Neural progenitor cell (in vitro differentiated cells): ENCODE data around the gene KDM7A. TPM values are rescaled to one million over a fixed set of nuclear protein-coding genes. Genes with fewer than 3 reads are reported as not detected.
A peak's percentile ranks its signal among the peaks of the same experiment; 100 is the strongest.

Experiments used
- DNase-seq: peaks from one replicate; pipeline ENCODE4 v3.0.0-alpha.2; 2016; ENCODE audit warnings: low spot score
- H2AFZ ChIP-seq: fragments of 200-600 bp; sonication (generic); replicated peaks from 2 replicates; pipeline ENCODE4 v1.6.1; 2016; ENCODE audit warnings: antibody characterized with exemption
- H3F3A ChIP-seq: fragments of 200-600 bp; sonication (generic); 2 replicates; pipeline ENCODE4 v1.6.1; 2016; ENCODE audit warnings: antibody characterized with exemption, low read depth
- H3K27ac ChIP-seq: fragments of 200-600 bp; sonication (generic); 2 replicates; pipeline ENCODE4 v1.5.1; 2016; ENCODE audit warnings: mild to moderate bottlenecking
- H3K27me3 ChIP-seq: fragments of 200-600 bp; sonication (generic); 2 replicates; pipeline ENCODE4 v1.6.1; 2016; ENCODE audit warnings: mild to moderate bottlenecking, moderate library complexity
- H3K36me3 ChIP-seq: fragments of 200-600 bp; sonication (generic); 2 replicates; pipeline ENCODE4 v1.5.1; 2016
- H3K4me1 ChIP-seq: fragments of 200-600 bp; sonication (generic); 2 replicates; pipeline ENCODE4 v1.6.1; 2016; ENCODE audit warnings: mixed run types
- H3K4me2 ChIP-seq: fragments of 200-600 bp; sonication (generic); 2 replicates; pipeline ENCODE4 v1.6.1; 2016
- H3K4me3 ChIP-seq: fragments of 200-600 bp; sonication (generic); 2 replicates; pipeline ENCODE4 v1.5.1; 2016
- H3K79me2 ChIP-seq: fragments of 200-600 bp; sonication (generic); 2 replicates; pipeline ENCODE4 v1.6.1; 2016; ENCODE audit warnings: low read depth
- H3K9ac ChIP-seq: fragments of 200-600 bp; sonication (generic); 2 replicates; pipeline ENCODE4 v1.6.1; 2016
- H3K9me3 ChIP-seq: fragments of 200-600 bp; sonication (generic); 2 replicates; pipeline ENCODE4 v1.5.1; 2016; ENCODE audit warnings: low read depth
- H4K20me1 ChIP-seq: fragments of 200-600 bp; sonication (generic); 2 replicates; pipeline ENCODE4 v1.6.1; 2016; ENCODE audit warnings: low read depth
- H3K27ac Mint-ChIP-seq: 3 replicates; pipeline ENCODE4 v1.8.0; 2021; ENCODE audit warnings: mixed read lengths
- H3K27me3 Mint-ChIP-seq: 2 replicates; pipeline ENCODE4 v1.8.0; 2022; ENCODE audit warnings: low read depth, mild to moderate bottlenecking, inconsistent platforms, moderate library complexity, mixed read lengths; ENCODE audit not compliant: insufficient read depth
- H3K36me3 Mint-ChIP-seq: 3 replicates; pipeline ENCODE4 v1.8.0; 2021; ENCODE audit warnings: mixed read lengths
- H3K4me1 Mint-ChIP-seq: 3 replicates; pipeline ENCODE4 v1.8.0; 2021; ENCODE audit warnings: mixed read lengths
- H3K4me3 Mint-ChIP-seq: 3 replicates; pipeline ENCODE4 v1.8.0; 2021; ENCODE audit warnings: mild to moderate bottlenecking, moderate library complexity, mixed read lengths
- H3K9me3 Mint-ChIP-seq: 3 replicates; pipeline ENCODE4 v1.8.0; 2020; ENCODE audit warnings: mixed read lengths
- EZH2 ChIP-seq: fragments of 200-600 bp; sonication (generic); IDR thresholded peaks from 2 replicates; pipeline ENCODE4 v1.6.1; 2017; ENCODE audit warnings: antibody characterized with exemption, mild to moderate bottlenecking, moderate library complexity
- EZH2phosphoT487 ChIP-seq: fragments of 200-600 bp; sonication (generic); IDR thresholded peaks from 2 replicates; pipeline ENCODE4 v1.6.1; 2017; ENCODE audit warnings: antibody characterized with exemption
- total RNA-seq: library from RNA; depleted of rRNA; stranded (reverse); fragments of >200 nt; gene quantifications from 2 replicates; pipeline ENCODE4 v1.2.3, GENCODE V29; 2015; ENCODE audit warnings: low replicate concordance
- TF ChIP-seq, protein P1 (sequence below): fragments of 200-600 bp; sonication (generic); IDR thresholded peaks from 2 replicates; pipeline ENCODE4 v1.5.1; 2017; ENCODE audit warnings: antibody characterized with exemption, mild to moderate bottlenecking

KDM7A gene
- total RNA-seq, 1 donor from 2014 or later: 13.6 TPM

DNA sequence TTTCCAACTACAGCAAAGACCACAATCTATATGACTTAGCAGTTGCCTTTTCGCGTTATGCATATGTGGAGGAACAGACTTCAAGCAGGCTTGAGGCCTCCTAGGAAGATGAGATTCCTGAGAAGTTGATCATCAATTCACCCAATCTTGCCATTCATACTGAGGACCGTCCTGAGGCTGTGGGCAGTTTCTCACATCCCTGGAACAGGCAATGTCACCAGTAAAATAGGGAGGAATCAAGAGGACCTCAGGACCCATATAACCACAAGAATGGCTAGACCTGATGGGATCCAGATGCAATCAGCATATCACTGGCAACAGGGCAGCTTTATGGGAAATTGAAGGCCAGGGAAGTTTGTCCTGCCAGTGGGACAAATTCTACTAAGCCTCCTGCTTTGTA is 17.3 kb downstream of the KDM7A start:
- Mint-ChIP-seq H3K27ac (no peak overlapping the region), H3K4me3 (no peak overlapping the region), H3K4me1 (peaks cover 9% of the 10 kb centered on the region), H3K36me3 (peaks cover 2% of the 10 kb centered on the region), H3K27me3 (no peaks in the 10 kb centered on the region), H3K9me3 (peaks cover 3% of the 10 kb centered on the region)
- Histone ChIP-seq H4K20me1 (peaks cover 21% of the 10 kb centered on the region), H3K9ac (no peak overlapping the region), H3K79me2 (peaks cover 11% of the 10 kb centered on the region), H3K4me2 (peak overlapping the region; percentile 75), H3K27ac (no peak overlapping the region), H3K4me3 (no peak overlapping the region), H3F3A (peaks cover 7% of the 10 kb centered on the region), H3K9me3 (no peaks in the 10 kb centered on the region), H3K36me3 (no peaks in the 10 kb centered on the region), H3K4me1 (peaks cover 34% of the 10 kb centered on the region), H3K27me3 (no peaks in the 10 kb centered on the region), H2AFZ (no peak overlapping the region)
- TF ChIP-seq EZH2 (no peak), EZH2phosphoT487 (no peak)
- TF ChIP-seq, protein P1, sequence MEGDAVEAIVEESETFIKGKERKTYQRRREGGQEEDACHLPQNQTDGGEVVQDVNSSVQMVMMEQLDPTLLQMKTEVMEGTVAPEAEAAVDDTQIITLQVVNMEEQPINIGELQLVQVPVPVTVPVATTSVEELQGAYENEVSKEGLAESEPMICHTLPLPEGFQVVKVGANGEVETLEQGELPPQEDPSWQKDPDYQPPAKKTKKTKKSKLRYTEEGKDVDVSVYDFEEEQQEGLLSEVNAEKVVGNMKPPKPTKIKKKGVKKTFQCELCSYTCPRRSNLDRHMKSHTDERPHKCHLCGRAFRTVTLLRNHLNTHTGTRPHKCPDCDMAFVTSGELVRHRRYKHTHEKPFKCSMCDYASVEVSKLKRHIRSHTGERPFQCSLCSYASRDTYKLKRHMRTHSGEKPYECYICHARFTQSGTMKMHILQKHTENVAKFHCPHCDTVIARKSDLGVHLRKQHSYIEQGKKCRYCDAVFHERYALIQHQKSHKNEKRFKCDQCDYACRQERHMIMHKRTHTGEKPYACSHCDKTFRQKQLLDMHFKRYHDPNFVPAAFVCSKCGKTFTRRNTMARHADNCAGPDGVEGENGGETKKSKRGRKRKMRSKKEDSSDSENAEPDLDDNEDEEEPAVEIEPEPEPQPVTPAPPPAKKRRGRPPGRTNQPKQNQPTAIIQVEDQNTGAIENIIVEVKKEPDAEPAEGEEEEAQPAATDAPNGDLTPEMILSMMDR: no peak
- DNase-seq: no peak

DNA sequence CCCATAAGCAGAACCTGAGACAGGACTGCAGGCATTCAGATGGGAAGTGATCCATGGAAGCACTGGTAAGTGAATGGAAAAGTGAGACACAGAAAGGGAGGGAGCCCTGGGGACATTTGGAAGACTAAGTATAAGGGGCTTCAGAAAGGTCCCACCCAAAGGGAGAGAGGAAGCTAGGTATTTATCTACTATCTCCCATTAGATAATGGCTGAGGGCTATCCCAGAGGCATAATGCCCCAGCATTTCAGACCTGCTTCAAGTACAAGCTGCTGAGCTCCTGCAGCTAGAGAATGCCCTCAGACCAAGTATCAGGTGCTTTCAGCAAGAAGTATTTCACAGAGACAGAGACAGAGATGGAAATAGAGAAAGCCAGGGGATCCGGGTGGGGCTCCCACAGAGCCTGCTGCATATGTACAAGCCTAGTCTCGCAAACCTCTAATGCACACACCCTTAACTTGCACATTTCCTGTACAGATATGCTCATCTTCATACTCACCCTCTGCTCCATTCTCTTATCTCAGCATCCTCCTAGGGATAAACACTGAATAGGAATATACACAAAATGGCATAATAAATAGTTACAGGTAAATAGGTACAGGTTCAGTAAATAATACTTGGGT is 20.2 kb downstream of the KDM7A start:
- no peaks in the 10 kb centered on the region for H3K9me3 Mint-ChIP-seq
- H3K36me3 Mint-ChIP-seq: no peaks in the 10 kb centered on the region
- Histone ChIP-seq H3K36me3 (no peaks in the 10 kb centered on the region), H2AFZ (no peak overlapping the region), H3K27ac (no peak overlapping the region), H3K27me3 (no peaks in the 10 kb centered on the region), H3K4me3 (no peak overlapping the region), H3K79me2 (peaks cover 8% of the 10 kb centered on the region), H3K9me3 (no peaks in the 10 kb centered on the region), H3K4me2 (no peak overlapping the region), H3F3A (peaks cover 7% of the 10 kb centered on the region), H3K4me1 (peaks cover 34% of the 10 kb centered on the region), H4K20me1 (peaks cover 21% of the 10 kb centered on the region), H3K9ac (no peak overlapping the region)
- H3K4me3 Mint-ChIP-seq: no peak overlapping the region
- TF ChIP-seq, protein P1: no peak
- TF ChIP-seq EZH2 (no peak), EZH2phosphoT487 (no peak)
- peaks cover 9% of the 10 kb centered on the region for H3K4me1 Mint-ChIP-seq
- no peak overlapping the region for H3K27ac Mint-ChIP-seq
- H3K27me3 Mint-ChIP-seq: no peaks in the 10 kb centered on the region
- DNase-seq: no peak

DNA sequence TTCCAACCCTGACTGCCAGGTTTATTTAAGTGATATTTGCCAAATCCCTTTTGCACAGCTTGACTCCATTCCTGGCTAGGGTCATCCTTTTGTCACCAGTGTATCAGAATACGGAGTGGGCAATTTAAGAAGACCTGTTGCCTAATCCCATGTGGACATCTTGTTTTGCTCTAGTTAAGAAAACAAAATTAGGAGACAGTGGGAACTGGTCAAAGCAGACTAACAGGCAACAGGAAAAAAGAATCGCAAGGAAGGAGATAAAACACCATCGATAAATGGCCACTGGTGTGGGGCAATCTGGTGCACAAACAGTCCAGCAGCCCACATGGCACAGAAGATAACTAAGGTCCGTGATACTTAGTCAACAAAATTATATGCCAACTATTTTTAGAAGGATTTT is 21.4 kb downstream of the KDM7A start:
- H3K27ac Mint-ChIP-seq: no peak overlapping the region
- peaks cover 8% of the 10 kb centered on the region for H3K79me2 ChIP-seq
- no peaks in the 10 kb centered on the region for H3K9me3 Mint-ChIP-seq
- H4K20me1 ChIP-seq: peaks cover 17% of the 10 kb centered on the region
- H3K4me1 Mint-ChIP-seq: peaks cover 5% of the 10 kb centered on the region
- H3K4me3 Mint-ChIP-seq: no peak overlapping the region
- H3F3A ChIP-seq: peaks cover 6% of the 10 kb centered on the region
- H3K4me1 ChIP-seq: peaks cover 28% of the 10 kb centered on the region
- H2AFZ ChIP-seq: no peak overlapping the region
- H3K9ac ChIP-seq: no peak overlapping the region
- H3K36me3 Mint-ChIP-seq: no peaks in the 10 kb centered on the region
- H3K27me3 ChIP-seq: no peaks in the 10 kb centered on the region
- TF ChIP-seq EZH2phosphoT487 (no peak), EZH2 (no peak)
- TF ChIP-seq, protein P1: no peak
- no peaks in the 10 kb centered on the region for H3K27me3 Mint-ChIP-seq
- H3K36me3 ChIP-seq: no peaks in the 10 kb centered on the region
- no peak overlapping the region for H3K4me3 ChIP-seq
- H3K27ac ChIP-seq: no peak overlapping the region
- peak; percentile 7 for DNase-seq
- no peak overlapping the region for H3K4me2 ChIP-seq
- H3K9me3 ChIP-seq: no peaks in the 10 kb centered on the region
